ENCODE data around the gene CHST11. TPM values are rescaled to one million over a fixed set of nuclear protein-coding genes. Genes with fewer than 3 reads are reported as not detected.
"Not testable (repeated sequence)": the region's sequence is repeated elsewhere in the genome, so short reads cannot be mapped to it uniquely, and the experiment has no call there.

The CHST11 gene
- total and polyA plus RNA-seq, 4 donors = 15.0 to 25.5 (median 18.8) TPM

DNA sequence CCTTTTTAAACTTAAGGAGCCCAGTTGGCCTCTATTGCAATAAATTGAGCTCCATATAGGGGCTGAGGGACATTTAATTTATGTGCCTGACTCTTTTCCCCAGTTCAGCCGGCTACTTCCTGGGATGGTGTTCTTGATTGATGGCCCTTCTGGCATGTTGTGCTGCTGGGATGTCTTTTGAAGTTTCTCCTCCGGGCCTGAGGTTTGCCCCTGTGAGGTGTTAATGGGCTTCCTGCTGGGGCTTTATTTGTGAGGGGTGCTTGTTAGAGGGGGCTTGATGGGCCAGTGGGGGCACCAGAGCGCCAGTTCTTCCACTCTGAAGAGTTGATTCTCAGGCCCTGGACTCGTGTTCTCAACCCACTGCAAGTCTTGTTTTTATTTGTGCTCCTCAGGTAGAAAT, 69.6 kb downstream of the CHST11 start:
- H3K9me3 ChIP-seq (ENCODE audit: control insufficient read depth, insufficient read depth, low read length) = no peaks in the 10 kb centered on the region
- no peak overlapping the region for H3K4me3 ChIP-seq (ENCODE audit: low read depth, low read length)
- peak in 1 of 6 donors; percentile 60 for DNase-seq (ENCODE audit: low read depth in 4 of 6, low spot score in 6 of 6)
- H3K36me3 ChIP-seq (ENCODE audit: control insufficient read depth, insufficient read depth, low read length) = no peaks in the 10 kb centered on the region
- H3K27ac ChIP-seq (ENCODE audit: low read depth, low read length) = no peak overlapping the region
- WGBS (ENCODE audit: insufficient coverage) = 25% methylated on average over 4 of the region's 4 CpGs
- H3K4me1 ChIP-seq (ENCODE audit: control insufficient read depth, insufficient read depth, low read length) = peaks cover 6% of the 10 kb centered on the region
- H3K27me3 ChIP-seq (ENCODE audit: control insufficient read depth, insufficient read depth, low read length) = no peaks in the 10 kb centered on the region

DNA sequence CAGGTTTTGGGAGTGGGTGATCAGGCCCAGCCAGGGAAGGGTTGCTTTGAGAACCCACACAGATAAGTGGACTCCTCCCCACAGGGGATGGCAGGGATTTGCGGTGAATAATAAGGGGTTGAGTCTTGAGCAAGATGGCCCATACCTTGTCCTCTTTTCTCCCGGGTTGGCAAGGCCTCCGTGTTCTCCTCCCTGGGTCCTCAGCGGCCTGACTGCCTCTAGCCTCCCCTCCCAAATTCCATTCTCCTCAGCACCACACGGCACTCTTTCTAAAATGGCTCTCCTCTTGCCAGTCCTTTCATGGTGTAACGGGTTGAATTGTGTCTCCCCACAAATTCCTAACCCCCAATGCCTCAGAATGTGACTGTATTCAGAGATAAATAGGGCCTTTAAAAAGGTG, 70.0 kb downstream of the CHST11 start:
- peaks cover 6% of the 10 kb centered on the region for H3K4me1 ChIP-seq (ENCODE audit: control insufficient read depth, insufficient read depth, low read length)
- DNase-seq (ENCODE audit: low read depth in 4 of 6, low spot score in 6 of 6) = no peak
- no peaks in the 10 kb centered on the region for H3K36me3 ChIP-seq (ENCODE audit: control insufficient read depth, insufficient read depth, low read length)
- no peak overlapping the region for H3K4me3 ChIP-seq (ENCODE audit: low read depth, low read length)
- 54% methylated on average over 3 of the region's 6 CpGs for WGBS (ENCODE audit: insufficient coverage)
- no peaks in the 10 kb centered on the region for H3K9me3 ChIP-seq (ENCODE audit: control insufficient read depth, insufficient read depth, low read length)
- no peak overlapping the region for H3K27ac ChIP-seq (ENCODE audit: low read depth, low read length)
- no peaks in the 10 kb centered on the region for H3K27me3 ChIP-seq (ENCODE audit: control insufficient read depth, insufficient read depth, low read length)

DNA sequence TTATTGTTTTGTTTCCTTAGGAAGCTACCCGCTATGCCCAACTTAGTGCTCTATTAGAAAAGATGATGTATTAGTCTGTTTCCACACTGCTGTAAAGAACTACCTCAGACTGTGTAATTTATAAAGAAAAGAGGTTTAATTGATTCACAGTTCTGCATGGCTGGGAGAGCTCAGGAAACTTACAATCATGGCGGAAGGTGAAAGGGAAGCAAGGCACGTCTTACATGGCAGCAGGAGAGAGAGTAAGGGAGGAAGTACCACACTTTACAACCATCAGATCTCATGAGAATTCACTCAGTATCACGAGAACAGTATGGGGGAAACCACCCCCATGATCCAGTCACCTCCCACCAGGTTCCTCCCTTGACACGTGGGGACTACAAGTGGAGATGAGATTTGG, 70.9 kb downstream of the CHST11 start:
- no CpG with 5 or more reads among the region's 5 CpGs for WGBS (ENCODE audit: insufficient coverage)
- DNase-seq (ENCODE audit: low read depth in 4 of 6, low spot score in 6 of 6); H3K27me3 ChIP-seq (ENCODE audit: control insufficient read depth, insufficient read depth, low read length); H3K9me3 ChIP-seq (ENCODE audit: control insufficient read depth, insufficient read depth, low read length); H3K4me3 ChIP-seq (ENCODE audit: low read depth, low read length); H3K27ac ChIP-seq (ENCODE audit: low read depth, low read length); H3K36me3 ChIP-seq (ENCODE audit: control insufficient read depth, insufficient read depth, low read length); H3K4me1 ChIP-seq (ENCODE audit: control insufficient read depth, insufficient read depth, low read length): not testable (repeated sequence)

DNA sequence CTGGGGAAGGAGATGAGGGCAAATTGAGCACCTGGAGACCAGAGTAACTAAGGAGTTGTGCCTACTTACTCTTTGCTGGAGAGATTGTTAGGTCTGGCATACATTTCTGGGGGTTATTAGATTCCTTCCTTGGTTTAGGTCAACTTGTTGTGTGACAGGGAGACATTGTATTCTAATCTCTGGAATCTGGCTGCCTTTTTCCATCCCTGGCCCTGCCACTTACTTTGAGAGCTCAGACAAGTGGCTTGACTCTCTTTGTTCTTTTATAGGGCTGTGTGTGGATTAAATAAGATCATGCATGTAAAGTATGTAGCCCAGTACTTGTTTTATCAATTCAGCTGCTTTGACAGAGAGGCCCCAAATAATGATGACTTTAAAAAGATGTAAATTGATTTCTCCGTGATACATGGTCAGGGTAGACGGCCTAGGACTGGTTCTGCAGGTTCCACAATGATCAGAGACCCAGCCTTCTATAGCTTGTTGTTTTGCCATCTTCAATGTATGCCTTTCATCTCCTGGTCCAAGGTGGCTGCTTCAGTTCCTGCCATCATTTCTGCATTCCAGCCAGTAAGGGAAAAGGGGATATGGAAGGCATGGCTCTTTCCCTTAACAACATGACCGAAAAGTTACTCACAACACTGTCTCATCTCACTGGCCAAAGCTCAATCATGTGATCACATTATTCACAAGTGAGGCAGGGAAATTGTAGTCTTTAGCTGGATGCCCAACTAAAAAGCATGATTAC, 72.6 kb downstream of the CHST11 start:
- peaks cover 6% of the 10 kb centered on the region for H3K4me1 ChIP-seq (ENCODE audit: control insufficient read depth, insufficient read depth, low read length)
- DNase-seq (ENCODE audit: low read depth in 4 of 6, low spot score in 6 of 6) = no peak
- 100% methylated on average over 2 of the region's 3 CpGs for WGBS (ENCODE audit: insufficient coverage)
- no peaks in the 10 kb centered on the region for H3K27me3 ChIP-seq (ENCODE audit: control insufficient read depth, insufficient read depth, low read length)
- no peak overlapping the region for H3K27ac ChIP-seq (ENCODE audit: low read depth, low read length)
- no peak overlapping the region for H3K4me3 ChIP-seq (ENCODE audit: low read depth, low read length)
- no peaks in the 10 kb centered on the region for H3K9me3 ChIP-seq (ENCODE audit: control insufficient read depth, insufficient read depth, low read length)
- H3K36me3 ChIP-seq (ENCODE audit: control insufficient read depth, insufficient read depth, low read length) = no peaks in the 10 kb centered on the region

DNA sequence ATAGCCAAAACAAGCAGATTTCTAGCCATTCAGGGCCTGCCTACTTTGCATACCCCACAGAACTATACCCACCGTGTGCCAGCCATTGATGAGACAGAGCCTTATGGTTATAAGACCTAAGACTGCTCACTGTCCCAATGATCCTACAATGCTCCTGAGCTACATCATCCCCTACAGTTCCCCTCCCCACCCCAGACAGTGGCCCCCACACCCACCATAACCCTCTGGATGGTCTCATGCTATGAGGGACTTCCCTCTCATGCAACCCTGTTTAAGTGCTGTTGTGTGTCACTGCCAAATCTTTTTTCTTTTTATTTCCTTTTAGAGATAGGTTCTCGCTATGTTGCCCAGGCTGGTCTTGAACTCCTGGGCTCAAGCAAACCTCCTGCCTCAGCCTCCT, 75.9 kb downstream of the CHST11 start:
- H3K4me1 ChIP-seq (ENCODE audit: control insufficient read depth, insufficient read depth, low read length) = no peaks in the 10 kb centered on the region
- no peak for DNase-seq (ENCODE audit: low read depth in 4 of 6, low spot score in 6 of 6)
- 86% methylated on average over 2 of the region's 2 CpGs for WGBS (ENCODE audit: insufficient coverage)
- no peaks in the 10 kb centered on the region for H3K36me3 ChIP-seq (ENCODE audit: control insufficient read depth, insufficient read depth, low read length)
- no peak overlapping the region for H3K27ac ChIP-seq (ENCODE audit: low read depth, low read length)
- no peaks in the 10 kb centered on the region for H3K27me3 ChIP-seq (ENCODE audit: control insufficient read depth, insufficient read depth, low read length)
- no peak overlapping the region for H3K4me3 ChIP-seq (ENCODE audit: low read depth, low read length)
- no peaks in the 10 kb centered on the region for H3K9me3 ChIP-seq (ENCODE audit: control insufficient read depth, insufficient read depth, low read length)

DNA sequence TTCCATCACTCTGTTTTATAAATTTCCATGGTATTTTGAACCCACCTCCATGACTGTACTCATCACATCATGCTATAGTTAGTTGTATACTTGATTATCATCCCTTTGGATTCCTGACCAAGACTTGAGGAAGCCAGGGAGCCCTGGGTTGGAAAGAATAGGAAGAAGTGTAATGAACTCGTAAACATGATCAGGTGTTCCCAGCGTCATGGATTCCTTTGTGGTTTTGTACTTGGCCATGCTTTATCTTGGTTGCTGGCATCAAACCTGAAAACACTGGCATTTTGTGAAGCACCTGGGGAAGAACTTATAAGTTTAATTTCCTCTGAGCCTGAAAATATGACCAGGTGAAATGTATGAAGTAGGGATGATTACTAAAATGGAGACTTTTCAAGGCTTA, 76.4 kb downstream of the CHST11 start:
- H3K27me3 ChIP-seq (ENCODE audit: control insufficient read depth, insufficient read depth, low read length) = no peaks in the 10 kb centered on the region
- WGBS (ENCODE audit: insufficient coverage) = 91% methylated on average over 2 of the region's 2 CpGs
- no peaks in the 10 kb centered on the region for H3K36me3 ChIP-seq (ENCODE audit: control insufficient read depth, insufficient read depth, low read length)
- H3K4me1 ChIP-seq (ENCODE audit: control insufficient read depth, insufficient read depth, low read length) = no peaks in the 10 kb centered on the region
- H3K9me3 ChIP-seq (ENCODE audit: control insufficient read depth, insufficient read depth, low read length) = no peaks in the 10 kb centered on the region
- H3K27ac ChIP-seq (ENCODE audit: low read depth, low read length) = no peak overlapping the region
- no peak overlapping the region for H3K4me3 ChIP-seq (ENCODE audit: low read depth, low read length)
- DNase-seq (ENCODE audit: low read depth in 4 of 6, low spot score in 6 of 6) = no peak

DNA sequence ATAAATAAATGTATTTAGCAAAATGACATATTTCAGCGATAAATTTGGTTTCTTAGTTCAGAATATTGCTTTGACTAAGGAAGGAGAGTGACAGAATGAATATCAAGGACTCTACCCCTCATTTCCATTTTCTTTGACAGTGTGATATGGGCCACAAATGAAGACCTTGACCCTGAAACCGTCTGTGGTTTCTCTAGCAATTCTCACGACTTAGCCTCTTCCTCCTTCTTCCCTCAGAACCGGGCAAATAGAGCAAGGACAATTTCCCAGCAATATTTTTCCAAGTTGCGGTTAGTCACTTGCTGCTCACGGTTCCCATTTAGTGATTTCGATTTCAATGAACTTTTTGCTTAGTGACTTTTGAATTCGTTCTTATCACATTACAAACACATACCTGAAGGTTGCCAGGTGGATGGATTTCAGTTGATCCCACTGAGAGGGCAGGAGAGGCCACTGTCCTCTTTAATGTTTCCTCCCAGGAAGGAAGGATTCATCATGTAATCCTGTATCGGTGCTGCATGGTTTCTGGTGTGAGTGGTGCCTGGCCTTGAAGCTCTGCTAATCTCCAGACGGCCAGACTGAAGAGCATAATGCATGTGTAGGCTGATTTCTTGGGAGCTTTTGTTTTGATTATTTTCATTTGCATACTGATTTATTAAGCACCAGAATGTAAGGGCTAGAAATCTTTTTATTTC, 77.6 kb downstream of the CHST11 start:
- no peak for DNase-seq (ENCODE audit: low read depth in 4 of 6, low spot score in 6 of 6)

DNA sequence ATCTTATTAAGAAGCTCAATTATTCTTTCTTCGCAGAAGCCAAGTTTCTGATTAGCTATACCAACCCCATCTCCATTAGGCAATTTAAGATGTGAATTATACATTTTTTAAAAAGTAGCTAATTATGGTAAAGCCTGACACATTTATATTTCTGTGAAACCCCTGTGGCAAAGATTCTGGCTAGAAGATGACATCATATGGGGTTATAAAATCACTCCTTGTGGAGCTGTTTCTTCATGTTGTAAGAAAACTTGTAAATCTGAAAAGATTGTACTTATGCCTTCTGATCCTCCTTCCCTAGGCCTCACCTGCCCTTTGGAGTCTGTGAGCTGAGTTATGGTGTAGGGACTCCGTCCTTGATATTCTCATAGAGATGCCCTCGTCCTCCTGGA, 78.1 kb downstream of the CHST11 start:
- WGBS (ENCODE audit: insufficient coverage) = 96% methylated on average over 2 of the region's 3 CpGs
- DNase-seq (ENCODE audit: low read depth in 4 of 6, low spot score in 6 of 6) = no peak
- Histone ChIP-seq H3K27ac (ENCODE audit: low read depth, low read length) (no peak overlapping the region), H3K4me1 (ENCODE audit: control insufficient read depth, insufficient read depth, low read length) (no peaks in the 10 kb centered on the region), H3K36me3 (ENCODE audit: control insufficient read depth, insufficient read depth, low read length) (no peaks in the 10 kb centered on the region), H3K4me3 (ENCODE audit: low read depth, low read length) (no peak overlapping the region), H3K27me3 (ENCODE audit: control insufficient read depth, insufficient read depth, low read length) (no peaks in the 10 kb centered on the region), H3K9me3 (ENCODE audit: control insufficient read depth, insufficient read depth, low read length) (no peaks in the 10 kb centered on the region)

More for the DNA sequence above, 77.6 kb downstream of the CHST11 start:
- Histone ChIP-seq H3K9me3 (ENCODE audit: control insufficient read depth, insufficient read depth, low read length) (no peaks in the 10 kb centered on the region), H3K27ac (ENCODE audit: low read depth, low read length) (no peak overlapping the region), H3K4me1 (ENCODE audit: control insufficient read depth, insufficient read depth, low read length) (no peaks in the 10 kb centered on the region), H3K27me3 (ENCODE audit: control insufficient read depth, insufficient read depth, low read length) (no peaks in the 10 kb centered on the region), H3K36me3 (ENCODE audit: control insufficient read depth, insufficient read depth, low read length) (no peaks in the 10 kb centered on the region), H3K4me3 (ENCODE audit: low read depth, low read length) (no peak overlapping the region)
- 66% methylated on average over 6 of the region's 10 CpGs for WGBS (ENCODE audit: insufficient coverage)

DNA sequence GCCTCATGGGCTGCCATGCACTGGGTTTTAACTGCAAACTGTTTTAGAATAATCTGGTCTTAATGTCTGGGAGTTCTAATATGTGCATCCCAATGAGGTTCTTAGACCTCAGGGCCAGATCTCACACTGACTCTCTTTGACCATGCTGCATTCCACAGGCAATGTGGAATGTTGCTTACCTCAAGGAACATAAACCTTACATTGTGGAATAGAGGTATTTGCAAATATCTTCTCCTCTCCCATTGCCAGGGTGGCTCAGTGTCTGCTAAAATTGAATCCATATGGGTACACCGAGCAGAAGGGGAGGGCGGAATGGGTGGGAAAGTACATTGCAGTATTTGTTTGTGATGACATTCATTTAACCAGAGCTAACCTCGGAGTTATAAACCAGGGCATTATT, 78.6 kb downstream of the CHST11 start:
- WGBS (ENCODE audit: insufficient coverage) = no CpG with 5 or more reads among the region's 3 CpGs
- H3K4me1 ChIP-seq (ENCODE audit: control insufficient read depth, insufficient read depth, low read length) = no peaks in the 10 kb centered on the region
- H3K27me3 ChIP-seq (ENCODE audit: control insufficient read depth, insufficient read depth, low read length) = no peaks in the 10 kb centered on the region
- no peak overlapping the region for H3K4me3 ChIP-seq (ENCODE audit: low read depth, low read length)
- no peaks in the 10 kb centered on the region for H3K9me3 ChIP-seq (ENCODE audit: control insufficient read depth, insufficient read depth, low read length)
- H3K36me3 ChIP-seq (ENCODE audit: control insufficient read depth, insufficient read depth, low read length) = no peaks in the 10 kb centered on the region
- H3K27ac ChIP-seq (ENCODE audit: low read depth, low read length) = no peak overlapping the region
- DNase-seq (ENCODE audit: low read depth in 4 of 6, low spot score in 6 of 6) = no peak

DNA sequence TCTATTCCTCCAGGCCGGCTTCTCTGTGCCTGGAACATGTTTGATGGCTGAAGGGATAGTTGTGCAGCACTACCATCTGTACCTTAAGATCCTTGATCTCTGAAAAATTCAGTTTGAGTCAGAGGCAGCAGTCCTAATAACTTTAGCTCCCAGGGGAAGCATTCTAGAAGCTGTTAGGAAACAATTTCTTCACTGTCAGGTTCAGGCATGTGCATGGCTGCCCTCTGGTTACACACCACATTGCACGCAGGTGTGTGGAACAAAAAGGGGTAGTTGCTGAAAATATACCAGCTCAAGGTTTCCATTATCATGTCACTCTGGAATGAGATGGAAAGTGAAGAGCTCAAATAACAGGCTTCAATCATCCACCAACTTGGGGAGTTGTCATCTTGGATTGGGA, 80.1 kb downstream of the CHST11 start:
- WGBS (ENCODE audit: insufficient coverage) = 80% methylated on average over 1 of the region's 2 CpGs
- Histone ChIP-seq H3K9me3 (ENCODE audit: control insufficient read depth, insufficient read depth, low read length) (no peaks in the 10 kb centered on the region), H3K27ac (ENCODE audit: low read depth, low read length) (no peak overlapping the region), H3K27me3 (ENCODE audit: control insufficient read depth, insufficient read depth, low read length) (no peaks in the 10 kb centered on the region), H3K36me3 (ENCODE audit: control insufficient read depth, insufficient read depth, low read length) (no peaks in the 10 kb centered on the region), H3K4me1 (ENCODE audit: control insufficient read depth, insufficient read depth, low read length) (peaks cover 3% of the 10 kb centered on the region), H3K4me3 (ENCODE audit: low read depth, low read length) (no peak overlapping the region)
- DNase-seq (ENCODE audit: low read depth in 4 of 6, low spot score in 6 of 6) = no peak

Data from spinal cord (tissue), 10 donors.